Measurements from ENCODE around the gene SLC5A8.

Gene SLC5A8, protein sequence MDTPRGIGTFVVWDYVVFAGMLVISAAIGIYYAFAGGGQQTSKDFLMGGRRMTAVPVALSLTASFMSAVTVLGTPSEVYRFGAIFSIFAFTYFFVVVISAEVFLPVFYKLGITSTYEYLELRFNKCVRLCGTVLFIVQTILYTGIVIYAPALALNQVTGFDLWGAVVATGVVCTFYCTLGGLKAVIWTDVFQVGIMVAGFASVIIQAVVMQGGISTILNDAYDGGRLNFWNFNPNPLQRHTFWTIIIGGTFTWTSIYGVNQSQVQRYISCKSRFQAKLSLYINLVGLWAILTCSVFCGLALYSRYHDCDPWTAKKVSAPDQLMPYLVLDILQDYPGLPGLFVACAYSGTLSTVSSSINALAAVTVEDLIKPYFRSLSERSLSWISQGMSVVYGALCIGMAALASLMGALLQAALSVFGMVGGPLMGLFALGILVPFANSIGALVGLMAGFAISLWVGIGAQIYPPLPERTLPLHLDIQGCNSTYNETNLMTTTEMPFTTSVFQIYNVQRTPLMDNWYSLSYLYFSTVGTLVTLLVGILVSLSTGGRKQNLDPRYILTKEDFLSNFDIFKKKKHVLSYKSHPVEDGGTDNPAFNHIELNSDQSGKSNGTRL

DNA sequence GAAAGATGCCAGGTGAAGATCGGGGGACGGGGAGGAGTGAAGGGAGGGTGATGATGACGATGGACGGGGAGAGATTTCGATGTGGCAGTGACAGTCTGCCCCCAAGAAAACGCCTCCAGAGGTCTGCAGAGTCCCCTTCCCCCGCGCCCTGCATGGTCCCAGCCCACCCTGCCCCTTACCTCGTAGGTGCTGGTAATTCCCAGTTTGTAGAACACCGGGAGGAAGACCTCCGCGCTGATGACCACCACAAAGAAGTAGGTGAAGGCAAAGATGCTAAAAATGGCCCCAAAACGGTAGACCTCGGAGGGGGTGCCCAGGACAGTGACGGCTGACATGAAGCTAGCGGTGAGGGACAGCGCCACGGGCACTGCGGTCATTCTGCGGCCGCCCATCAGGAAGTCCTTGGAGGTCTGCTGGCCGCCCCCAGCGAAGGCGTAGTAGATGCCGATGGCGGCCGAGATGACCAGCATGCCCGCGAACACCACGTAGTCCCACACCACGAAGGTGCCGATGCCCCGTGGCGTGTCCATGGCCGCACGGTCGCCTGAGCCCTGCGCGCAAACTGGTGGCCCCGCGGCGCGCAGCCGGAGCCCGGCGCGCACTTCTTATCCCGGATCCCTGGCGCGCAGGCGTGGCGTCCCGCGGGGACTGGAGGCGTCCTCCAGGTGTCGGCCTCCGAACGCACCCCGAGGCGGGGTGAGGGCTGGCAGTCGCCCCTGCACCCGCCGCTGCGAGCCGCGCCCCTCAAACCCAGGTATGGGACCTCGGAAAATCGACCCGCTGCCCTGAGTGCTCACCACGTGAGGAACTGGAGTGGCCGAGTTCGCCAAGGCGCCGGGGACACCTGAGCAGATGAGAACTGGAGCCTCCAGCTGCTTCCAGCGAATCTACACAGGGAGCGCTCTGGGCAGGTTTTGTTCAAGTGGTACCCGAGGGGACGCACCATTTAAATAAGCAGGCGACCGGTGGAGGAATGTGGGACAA, at the start of gene SLC5A8:
Gene SLC5A8 (minus strand): TSS at position 920 of the 984 bp plus-strand sequence. CDS start 390 bp downstream, at position 530.
- peaks cover 0 to 4% of the 10 kb centered on the region in 2 donors for H3K36me3 Mint-ChIP-seq
- H3K27ac Mint-ChIP-seq = peak within 1 kb of the TSS; percentile 42
- H3K4me3 Mint-ChIP-seq = no peak within 1 kb of the TSS
- no peaks in the 10 kb centered on the region for H3K4me1 Mint-ChIP-seq
- H3K27me3 Mint-ChIP-seq = peaks cover 28 to 31% of the 10 kb centered on the region in 2 donors
- no peak for DNase-seq
- peaks cover 7% of the 10 kb centered on the region in 2 donors for H3K9me3 Mint-ChIP-seq
- ATAC-seq (replicated peaks) = no peak

DNA sequence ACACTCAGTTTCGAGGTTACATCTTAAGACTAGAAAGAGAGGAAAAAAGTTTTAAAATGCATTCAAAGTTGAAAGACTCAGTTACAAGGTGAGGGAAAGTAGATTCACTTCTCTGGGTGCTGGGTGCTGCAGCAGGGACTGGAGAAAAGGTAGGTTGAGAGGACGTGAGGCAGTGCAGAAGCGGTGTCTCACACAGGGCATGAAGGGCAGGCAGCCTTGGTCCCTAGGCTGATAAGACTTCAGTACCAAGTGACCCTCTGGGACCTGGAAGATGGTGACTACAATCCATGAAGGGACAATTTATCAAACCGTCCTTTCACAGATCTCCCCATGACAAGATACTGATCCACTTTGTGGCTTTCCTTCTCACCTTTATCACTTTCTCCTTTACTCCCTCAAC, 47.3 kb upstream of the SLC5A8 start:
- Mint-ChIP-seq H3K4me1 (no peaks in the 10 kb centered on the region), H3K36me3 (no peaks in the 10 kb centered on the region), H3K27me3 (peaks cover 4 to 15% of the 10 kb centered on the region in 2 donors), H3K9me3 (peaks cover 5 to 8% of the 10 kb centered on the region in 2 donors), H3K27ac (no peak overlapping the region), H3K4me3 (no peak overlapping the region)
- DNase-seq (no peak), ATAC-seq (replicated peaks) (no peak)

DNA sequence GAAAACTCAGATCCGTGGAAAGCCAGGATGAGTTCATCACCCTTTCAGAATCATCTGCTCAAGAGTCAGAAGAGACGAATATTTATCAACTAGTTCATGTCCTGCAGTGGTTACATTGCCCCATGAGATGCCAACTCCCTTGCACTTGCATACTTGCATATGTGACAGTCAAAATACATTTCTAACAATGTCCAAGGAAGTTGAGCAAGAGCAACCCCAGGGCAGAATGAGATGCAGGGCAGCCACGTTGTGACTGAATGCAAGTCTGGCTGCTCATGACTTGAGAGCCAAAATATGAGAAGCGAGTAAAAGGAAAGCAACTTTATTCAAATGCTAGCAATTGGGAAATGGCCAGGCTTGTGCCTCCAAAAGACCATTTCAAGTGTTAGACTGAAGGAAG, 46.2 kb upstream of the SLC5A8 start:
- H3K27me3 Mint-ChIP-seq = peaks cover 4 to 16% of the 10 kb centered on the region in 2 donors
- H3K9me3 Mint-ChIP-seq = peaks cover 5 to 8% of the 10 kb centered on the region in 2 donors
- H3K4me3 Mint-ChIP-seq = no peak overlapping the region
- no peaks in the 10 kb centered on the region for H3K36me3 Mint-ChIP-seq
- DNase-seq = no peak
- H3K27ac Mint-ChIP-seq = no peak overlapping the region
- no peak for ATAC-seq (replicated peaks)
- no peaks in the 10 kb centered on the region for H3K4me1 Mint-ChIP-seq

DNA sequence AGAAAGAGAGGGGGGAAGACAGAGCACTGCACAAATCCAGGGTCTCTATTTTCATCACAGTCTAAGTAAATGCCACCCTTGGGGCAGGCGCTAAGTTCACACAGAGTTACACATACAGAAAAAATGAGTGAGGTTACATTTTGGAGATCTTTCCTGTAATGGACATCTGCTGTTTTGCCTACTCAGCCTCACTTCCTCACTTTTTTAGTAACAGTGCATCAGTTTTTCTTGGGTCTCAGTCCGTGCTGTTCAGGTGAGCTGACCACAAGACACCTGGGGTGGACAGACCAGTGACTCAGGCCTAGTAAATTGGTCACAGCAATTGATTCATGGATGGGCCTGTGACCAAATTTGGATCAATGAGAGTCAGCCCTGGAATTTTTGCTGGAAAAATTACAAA, 33.6 kb upstream of the SLC5A8 start:
- ATAC-seq (replicated peaks) (no peak), DNase-seq (no peak)
- Mint-ChIP-seq H3K36me3 (no peaks in the 10 kb centered on the region), H3K9me3 (peaks cover 0 to 4% of the 10 kb centered on the region in 2 donors), H3K27ac (no peak overlapping the region), H3K27me3 (peaks cover 5% of the 10 kb centered on the region in 2 donors), H3K4me1 (no peaks in the 10 kb centered on the region), H3K4me3 (no peak overlapping the region)

DNA sequence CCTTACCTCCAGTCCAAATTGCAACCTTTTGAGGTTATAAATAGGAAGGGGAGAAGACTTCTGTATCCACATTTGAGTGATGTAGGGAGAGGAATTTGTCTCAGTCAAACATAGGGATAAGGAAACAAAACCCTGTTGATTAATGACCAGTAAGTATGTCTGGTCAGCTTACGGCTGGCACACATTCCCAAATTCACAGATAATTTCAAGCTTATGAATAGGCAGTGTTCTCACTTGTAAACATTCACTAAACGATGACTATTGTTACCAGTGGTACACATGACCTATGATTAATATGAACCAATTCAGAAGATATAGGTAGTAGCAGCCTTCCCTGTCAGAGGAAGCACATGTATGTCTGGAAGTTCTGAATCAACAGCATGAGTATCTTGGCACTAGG, 33.0 kb upstream of the SLC5A8 start:
- Mint-ChIP-seq H3K9me3 (peaks cover 0 to 4% of the 10 kb centered on the region in 2 donors), H3K27ac (no peak overlapping the region), H3K27me3 (peaks cover 5 to 7% of the 10 kb centered on the region in 2 donors), H3K4me1 (no peaks in the 10 kb centered on the region), H3K36me3 (no peaks in the 10 kb centered on the region), H3K4me3 (no peak overlapping the region)
- ATAC-seq (replicated peaks) = no peak
- no peak for DNase-seq

DNA sequence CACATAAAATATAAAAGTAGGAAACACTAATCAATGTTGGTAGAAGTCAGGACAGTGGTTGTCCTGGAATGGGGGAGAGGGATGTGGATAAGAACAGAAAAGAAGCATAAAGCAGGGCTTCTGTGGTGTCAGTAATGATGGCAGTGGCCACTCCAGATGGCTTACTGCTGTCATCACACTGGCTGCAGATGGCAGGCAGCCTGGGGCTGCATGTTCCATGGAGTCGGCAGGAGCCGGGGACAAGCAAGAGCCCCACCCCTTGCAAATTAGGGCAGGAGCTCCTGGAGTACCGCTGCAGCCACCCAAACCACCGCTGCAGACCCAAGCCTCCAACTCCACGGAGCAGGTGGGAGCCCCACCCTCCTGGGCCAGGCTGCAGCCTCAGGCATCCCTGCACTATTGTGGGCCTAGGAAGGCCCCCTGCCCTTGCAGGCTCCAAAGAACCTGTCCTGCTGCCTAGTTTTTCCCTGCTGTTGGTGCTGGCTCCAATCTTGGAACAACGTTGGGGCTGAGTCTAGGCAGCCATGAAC, 28.8 kb upstream of the SLC5A8 start:
- DNase-seq = no peak
- H3K4me1 Mint-ChIP-seq = no peaks in the 10 kb centered on the region
- no peak for ATAC-seq (replicated peaks)
- H3K9me3 Mint-ChIP-seq = peaks cover 0 to 4% of the 10 kb centered on the region in 2 donors
- H3K4me3 Mint-ChIP-seq = no peak overlapping the region
- no peak overlapping the region for H3K27ac Mint-ChIP-seq
- H3K36me3 Mint-ChIP-seq = no peaks in the 10 kb centered on the region
- peaks cover 0 to 9% of the 10 kb centered on the region in 2 donors for H3K27me3 Mint-ChIP-seq

DNA sequence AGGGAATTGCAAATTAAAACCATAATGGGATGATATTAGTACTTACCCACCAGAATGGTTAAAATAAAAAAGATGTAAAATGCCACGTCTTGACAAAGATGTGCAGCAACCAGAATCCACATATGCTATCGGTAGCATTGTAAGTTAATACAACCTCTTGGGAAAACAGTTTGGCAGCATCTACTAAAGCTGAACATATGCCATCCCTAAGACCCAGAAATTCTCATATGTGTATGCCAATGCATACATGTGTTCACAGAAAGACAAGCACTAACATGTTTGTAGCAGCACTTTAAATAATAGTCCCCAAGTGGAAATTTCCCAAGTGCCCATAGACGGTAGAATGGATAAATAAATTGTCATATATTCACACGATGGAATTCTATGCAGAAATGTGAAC, 28.3 kb upstream of the SLC5A8 start:
- Mint-ChIP-seq H3K36me3 (no peaks in the 10 kb centered on the region), H3K4me3 (no peak overlapping the region), H3K27ac (no peak overlapping the region), H3K27me3 (peaks cover 0 to 11% of the 10 kb centered on the region in 2 donors), H3K9me3 (peaks cover 0 to 4% of the 10 kb centered on the region in 2 donors), H3K4me1 (no peaks in the 10 kb centered on the region)
- no peak for DNase-seq
- ATAC-seq (replicated peaks) = no peak

DNA sequence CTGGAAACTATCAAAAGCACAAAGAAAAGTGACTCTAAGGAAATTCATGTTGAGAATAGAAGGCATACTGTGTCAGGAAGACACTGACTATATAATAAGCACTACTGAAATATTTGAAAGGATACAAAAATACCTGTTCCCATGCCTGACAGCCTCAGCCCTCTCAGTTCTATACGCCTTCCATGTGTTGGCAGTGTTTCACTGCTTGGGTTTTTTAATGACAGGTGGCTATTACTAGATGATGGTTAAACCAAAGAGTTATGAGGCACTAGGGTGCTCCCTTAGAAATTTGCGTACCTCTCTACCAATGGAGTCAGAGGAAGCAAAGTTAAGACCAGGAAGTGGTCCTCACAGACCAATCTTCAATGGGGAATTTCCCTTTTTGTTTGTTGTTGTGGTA, 25.6 kb upstream of the SLC5A8 start:
- no peak for ATAC-seq (replicated peaks)
- peaks cover 6 to 11% of the 10 kb centered on the region in 2 donors for H3K27me3 Mint-ChIP-seq
- no peak for DNase-seq

DNA sequence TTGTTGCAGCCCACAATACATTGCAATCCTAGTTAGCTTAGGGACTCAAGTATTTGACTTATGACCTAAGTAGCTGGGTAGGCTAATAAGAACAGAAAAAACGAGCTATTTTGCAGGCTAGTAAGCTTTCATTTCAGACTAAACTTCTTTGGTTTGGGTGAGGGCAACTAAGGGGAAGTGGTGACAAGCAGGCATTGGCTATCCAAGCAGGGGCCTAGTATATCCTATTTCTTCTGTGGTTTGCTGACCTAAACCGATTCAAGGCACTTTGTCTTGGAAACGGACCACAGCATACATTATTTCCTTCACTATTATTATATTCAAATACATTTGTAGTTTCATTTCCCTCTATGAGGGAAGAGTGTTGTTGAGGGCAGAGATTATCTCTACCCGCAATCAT, 21.6 kb upstream of the SLC5A8 start:
- peak in 1 of 2 donors; percentile 36 for ATAC-seq (replicated peaks)
- no peak overlapping the region for H3K27ac Mint-ChIP-seq
- H3K36me3 Mint-ChIP-seq = no peaks in the 10 kb centered on the region
- H3K27me3 Mint-ChIP-seq = peaks cover 6 to 11% of the 10 kb centered on the region in 2 donors
- H3K4me3 Mint-ChIP-seq = no peak overlapping the region
- no peak for DNase-seq
- no peaks in the 10 kb centered on the region for H3K4me1 Mint-ChIP-seq
- no peaks in the 10 kb centered on the region for H3K9me3 Mint-ChIP-seq

More for the DNA sequence above, 25.6 kb upstream of the SLC5A8 start:
- no peaks in the 10 kb centered on the region for H3K4me1 Mint-ChIP-seq
- H3K4me3 Mint-ChIP-seq = no peak overlapping the region
- H3K9me3 Mint-ChIP-seq = peaks cover 0 to 4% of the 10 kb centered on the region in 2 donors
- no peak overlapping the region for H3K27ac Mint-ChIP-seq
- no peaks in the 10 kb centered on the region for H3K36me3 Mint-ChIP-seq

DNA sequence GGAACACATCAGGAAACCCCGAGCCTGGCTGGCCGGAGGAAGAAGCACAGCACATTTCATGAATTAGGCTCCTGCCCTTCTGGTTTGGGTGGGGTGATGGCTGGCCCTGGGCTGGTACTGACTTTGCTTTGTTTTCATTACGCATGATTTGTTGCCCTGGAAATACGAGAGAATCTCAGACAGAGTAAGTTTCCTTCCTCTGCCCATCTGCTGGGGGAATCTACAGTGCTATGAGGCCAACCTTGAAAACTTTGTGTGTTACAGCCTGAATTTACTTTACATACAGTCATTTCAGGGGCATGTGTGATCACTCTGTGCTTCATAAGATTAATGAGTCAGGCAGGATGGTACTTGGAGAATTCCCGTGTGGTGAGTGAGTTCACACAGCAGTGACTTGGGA, 20.5 kb upstream of the SLC5A8 start:
- Mint-ChIP-seq H3K27ac (no peak overlapping the region), H3K4me1 (no peaks in the 10 kb centered on the region), H3K4me3 (no peak overlapping the region), H3K9me3 (no peaks in the 10 kb centered on the region), H3K36me3 (no peaks in the 10 kb centered on the region), H3K27me3 (peaks cover 6 to 15% of the 10 kb centered on the region in 2 donors)
- no peak for ATAC-seq (replicated peaks)
- DNase-seq = no peak

DNA sequence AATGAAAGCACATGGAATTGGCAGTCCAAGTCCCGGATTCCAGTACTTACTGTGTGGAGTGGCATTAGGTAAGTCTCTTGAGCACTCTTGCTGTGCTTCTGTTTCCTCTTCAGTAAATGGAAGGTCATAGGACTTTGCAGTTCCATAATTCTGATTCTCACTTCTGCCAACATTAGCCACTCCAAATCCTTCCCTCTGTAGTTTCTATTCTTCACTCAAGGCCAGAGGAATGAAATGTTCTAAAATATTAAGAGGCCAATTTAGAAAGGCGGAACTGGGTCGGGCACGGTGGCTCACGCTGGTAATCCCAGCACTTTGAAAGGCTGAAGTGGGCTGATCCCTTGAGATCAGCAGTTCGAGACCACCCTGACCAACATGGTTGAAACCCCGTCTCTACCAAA, 19.8 kb upstream of the SLC5A8 start:
- Mint-ChIP-seq H3K9me3 (no peaks in the 10 kb centered on the region), H3K27me3 (peaks cover 6 to 15% of the 10 kb centered on the region in 2 donors), H3K27ac (no peak overlapping the region), H3K36me3 (no peaks in the 10 kb centered on the region), H3K4me3 (no peak overlapping the region), H3K4me1 (no peaks in the 10 kb centered on the region)
- no peak for ATAC-seq (replicated peaks)
- DNase-seq = no peak

DNA sequence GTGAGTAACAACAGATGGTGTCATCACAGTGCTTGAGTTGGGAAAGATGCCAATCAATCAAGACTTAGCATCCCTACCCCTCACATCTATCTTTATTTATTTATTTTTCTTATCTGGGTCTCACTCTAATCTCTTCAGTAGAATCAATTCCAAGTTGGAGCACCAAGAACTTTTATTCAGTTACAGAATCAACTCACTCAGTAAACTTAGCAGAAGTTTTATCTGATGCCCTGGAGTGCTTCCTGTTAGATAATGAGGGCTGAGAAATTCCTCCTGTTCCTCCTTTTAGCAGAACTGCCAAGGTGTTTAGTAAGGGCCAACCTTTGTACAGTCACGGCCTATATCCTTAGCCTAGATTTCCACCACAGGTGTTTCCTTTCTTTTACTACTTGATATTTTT, 11.3 kb upstream of the SLC5A8 start:
- DNase-seq (no peak), ATAC-seq (replicated peaks) (no peak)
- H3K4me3 Mint-ChIP-seq = no peak overlapping the region
- peaks cover 5 to 6% of the 10 kb centered on the region in 2 donors for H3K27me3 Mint-ChIP-seq
- H3K9me3 Mint-ChIP-seq = peaks cover 4 to 5% of the 10 kb centered on the region in 2 donors
- no peaks in the 10 kb centered on the region for H3K36me3 Mint-ChIP-seq
- no peak overlapping the region for H3K27ac Mint-ChIP-seq
- H3K4me1 Mint-ChIP-seq = no peaks in the 10 kb centered on the region

DNA sequence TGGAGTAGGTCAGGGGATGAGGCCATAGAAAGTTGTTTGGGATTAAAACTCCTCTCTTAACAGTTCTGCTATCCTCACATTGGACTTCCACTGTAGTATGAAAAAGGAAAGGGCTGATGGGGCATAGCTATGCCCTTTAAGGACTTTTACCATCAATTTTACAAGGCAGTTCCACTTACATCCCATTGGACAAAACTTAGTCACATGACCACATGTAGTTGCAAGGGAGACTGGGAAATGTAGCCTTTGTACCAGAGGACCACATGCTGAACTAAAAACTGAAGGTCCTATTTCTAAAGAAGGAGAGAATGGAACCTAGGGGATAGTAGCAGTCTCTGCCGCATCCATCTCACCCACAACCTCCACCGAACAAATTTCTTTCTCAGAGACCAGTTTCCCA, 6.8 kb upstream of the SLC5A8 start:
- no peaks in the 10 kb centered on the region for H3K4me1 Mint-ChIP-seq
- peaks cover 4 to 14% of the 10 kb centered on the region in 2 donors for H3K27me3 Mint-ChIP-seq
- ATAC-seq (replicated peaks) (no peak), DNase-seq (no peak)
- no peak overlapping the region for H3K27ac Mint-ChIP-seq
- H3K36me3 Mint-ChIP-seq = peaks cover 2 to 8% of the 10 kb centered on the region in 2 donors
- H3K4me3 Mint-ChIP-seq = no peak overlapping the region
- H3K9me3 Mint-ChIP-seq = peaks cover 13 to 22% of the 10 kb centered on the region in 2 donors

Measured in stimulated activated naive B cell treated with anti-CD40 and anti-IgM and Interleukin-4, amounts not matched to agents 10 μg/mL and 1 μg/mL and 100 μg/mL, for 72 hours (primary cell).